ENCODE measurements around the gene NCKAP5L. TPM values are rescaled to one million over a fixed set of nuclear protein-coding genes. Genes with fewer than 3 reads are reported as not detected.

NCKAP5L gene, protein sequence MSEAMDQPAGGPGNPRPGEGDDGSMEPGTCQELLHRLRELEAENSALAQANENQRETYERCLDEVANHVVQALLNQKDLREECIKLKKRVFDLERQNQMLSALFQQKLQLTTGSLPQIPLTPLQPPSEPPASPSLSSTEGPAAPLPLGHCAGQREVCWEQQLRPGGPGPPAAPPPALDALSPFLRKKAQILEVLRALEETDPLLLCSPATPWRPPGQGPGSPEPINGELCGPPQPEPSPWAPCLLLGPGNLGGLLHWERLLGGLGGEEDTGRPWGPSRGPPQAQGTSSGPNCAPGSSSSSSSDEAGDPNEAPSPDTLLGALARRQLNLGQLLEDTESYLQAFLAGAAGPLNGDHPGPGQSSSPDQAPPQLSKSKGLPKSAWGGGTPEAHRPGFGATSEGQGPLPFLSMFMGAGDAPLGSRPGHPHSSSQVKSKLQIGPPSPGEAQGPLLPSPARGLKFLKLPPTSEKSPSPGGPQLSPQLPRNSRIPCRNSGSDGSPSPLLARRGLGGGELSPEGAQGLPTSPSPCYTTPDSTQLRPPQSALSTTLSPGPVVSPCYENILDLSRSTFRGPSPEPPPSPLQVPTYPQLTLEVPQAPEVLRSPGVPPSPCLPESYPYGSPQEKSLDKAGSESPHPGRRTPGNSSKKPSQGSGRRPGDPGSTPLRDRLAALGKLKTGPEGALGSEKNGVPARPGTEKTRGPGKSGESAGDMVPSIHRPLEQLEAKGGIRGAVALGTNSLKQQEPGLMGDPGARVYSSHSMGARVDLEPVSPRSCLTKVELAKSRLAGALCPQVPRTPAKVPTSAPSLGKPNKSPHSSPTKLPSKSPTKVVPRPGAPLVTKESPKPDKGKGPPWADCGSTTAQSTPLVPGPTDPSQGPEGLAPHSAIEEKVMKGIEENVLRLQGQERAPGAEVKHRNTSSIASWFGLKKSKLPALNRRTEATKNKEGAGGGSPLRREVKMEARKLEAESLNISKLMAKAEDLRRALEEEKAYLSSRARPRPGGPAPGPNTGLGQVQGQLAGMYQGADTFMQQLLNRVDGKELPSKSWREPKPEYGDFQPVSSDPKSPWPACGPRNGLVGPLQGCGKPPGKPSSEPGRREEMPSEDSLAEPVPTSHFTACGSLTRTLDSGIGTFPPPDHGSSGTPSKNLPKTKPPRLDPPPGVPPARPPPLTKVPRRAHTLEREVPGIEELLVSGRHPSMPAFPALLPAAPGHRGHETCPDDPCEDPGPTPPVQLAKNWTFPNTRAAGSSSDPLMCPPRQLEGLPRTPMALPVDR (N-terminal part only)
- 16.7 and 21.8 TPM in 2 replicates for total RNA-seq

DNA sequence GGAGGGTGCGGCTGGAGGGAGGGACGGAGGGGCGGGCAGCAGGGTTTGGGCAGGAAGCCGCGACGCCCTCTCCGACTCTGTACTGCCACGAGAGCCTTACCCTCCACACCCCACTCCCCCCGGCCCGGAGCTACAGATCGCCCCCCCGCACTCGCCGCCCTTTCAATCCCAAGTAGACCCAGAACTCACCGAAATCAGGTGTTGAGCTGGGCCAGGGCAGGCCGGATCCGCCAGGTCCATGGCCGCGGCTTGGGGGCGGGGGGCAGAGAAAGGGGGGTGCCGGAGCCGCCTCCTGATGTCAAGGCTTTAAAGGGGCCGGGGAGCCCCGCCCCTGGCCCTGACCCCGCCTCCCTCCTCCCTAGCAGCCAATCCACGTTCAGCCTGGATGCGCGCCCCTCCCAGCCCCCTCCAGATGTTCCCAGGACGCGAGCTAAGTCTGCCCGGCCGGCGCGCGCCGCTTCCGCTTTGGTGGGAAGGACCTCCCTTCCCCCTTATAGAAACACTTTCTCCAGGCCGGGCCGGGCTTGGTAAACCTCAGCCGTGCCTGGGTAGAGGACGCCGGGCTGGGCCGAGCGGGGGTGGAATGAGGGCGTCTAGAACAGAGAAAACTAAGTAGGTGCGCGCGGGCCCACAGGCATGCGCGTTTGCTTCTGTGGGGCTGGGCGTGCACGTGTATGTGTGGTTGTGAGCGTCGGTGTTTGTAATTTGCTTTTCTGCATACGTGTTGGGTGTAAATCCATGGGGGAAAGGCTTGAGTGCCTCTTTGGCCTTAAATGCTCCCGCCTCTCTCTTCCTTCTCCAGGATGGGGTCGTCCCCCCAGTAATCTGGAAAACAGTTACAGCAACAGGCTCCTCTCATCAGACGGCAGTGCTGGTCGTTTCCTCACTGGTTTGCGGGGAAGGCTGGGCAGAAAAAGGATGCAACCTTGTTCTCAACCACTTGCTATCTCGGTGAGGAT lies at the start of gene NCKAP5L:
TSS of gene NCKAP5L (minus strand) at position 281 of the 959 bp plus-strand sequence. CDS start 24,369 bp downstream, outside the sequence.

DNA sequence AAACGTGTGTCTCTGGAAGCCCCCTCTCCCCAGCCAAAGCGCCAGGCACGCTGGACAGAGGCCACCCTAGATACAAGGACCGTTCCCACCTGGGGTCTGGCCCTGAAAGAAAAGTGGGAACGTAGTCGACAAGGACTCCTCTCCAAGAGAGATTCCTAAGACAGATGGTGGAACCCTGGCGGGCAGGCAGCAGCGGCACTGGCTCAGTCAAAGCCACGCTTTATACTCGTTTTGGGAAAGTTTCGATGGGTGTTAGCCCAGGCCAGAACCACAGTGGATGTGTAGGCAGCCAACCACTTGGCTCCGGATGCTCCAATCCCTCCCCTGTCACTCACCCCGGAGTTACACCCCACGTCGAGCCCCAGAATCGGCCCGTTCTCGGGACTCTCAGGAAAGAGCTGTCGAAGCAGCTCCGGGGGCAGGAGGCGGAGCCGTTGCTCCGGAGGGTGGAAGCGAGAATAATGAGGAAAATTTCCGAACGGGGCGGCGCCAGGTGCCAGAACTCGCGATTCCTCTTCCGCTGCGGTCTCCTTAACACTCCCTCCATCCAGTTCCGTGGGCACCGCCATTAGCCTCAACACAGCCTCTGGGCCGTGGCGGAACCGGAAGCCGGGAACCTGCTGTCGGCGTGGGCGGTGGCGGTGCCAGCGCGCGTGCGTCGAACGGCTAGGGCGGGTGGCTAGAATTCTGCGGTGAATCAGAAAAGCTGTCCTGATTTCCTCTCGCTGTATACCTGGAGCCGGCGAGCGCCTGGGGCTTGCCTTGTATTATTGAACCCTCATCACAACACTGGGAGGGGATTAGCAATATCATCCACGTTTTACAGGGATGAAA lies 14.5 kb upstream of the NCKAP5L start, which contains the start of gene BCDIN3D:
TSS of gene BCDIN3D (minus strand) at position 588 of the 834 bp plus-strand sequence. CDS start at position 569, 19 bp downstream.

Other genes starting within 250 kb of the NCKAP5L start
- gene FAM186B, start 222.8 kb downstream of the NCKAP5L start, total RNA-seq: 0.20 and 0.40 TPM in 2 replicates
- gene PRPF40B, start 204.9 kb downstream of the NCKAP5L start, total RNA-seq: 11.3 and 13.0 TPM in 2 replicates
- 40.0 and 40.6 TPM in 2 replicates for gene FMNL3, start 121.0 kb downstream of the NCKAP5L start, total RNA-seq
- gene TMBIM6, start 86.9 kb downstream of the NCKAP5L start, total RNA-seq: 405 and 476 TPM in 2 replicates
- gene BCDIN3D, start 14.7 kb upstream of the NCKAP5L start, total RNA-seq: 3.0 and 4.2 TPM in 2 replicates
- gene FAIM2, start 75.5 kb upstream of the NCKAP5L start, total RNA-seq: 3.7 and 8.3 TPM in 2 replicates
- gene AQP2, start 122.3 kb upstream of the NCKAP5L start, total RNA-seq: 0.07 TPM in 1 of 2 replicates, not detected in the other
- 0.23 and 0.52 TPM in 2 replicates for gene AQP5, start 133.5 kb upstream of the NCKAP5L start, total RNA-seq
- 0.10 and 0.20 TPM in 2 replicates for gene AQP6, start 144.5 kb upstream of the NCKAP5L start, total RNA-seq
- 14.5 and 28.6 TPM in 2 replicates for gene RACGAP1, start 197.1 kb upstream of the NCKAP5L start, total RNA-seq
- 3.5 and 3.6 TPM in 2 replicates for gene ASIC1, start 229.2 kb upstream of the NCKAP5L start, total RNA-seq